HG03139 (cell line): ENCODE data around the gene FAIM2.

Source experiments
- ATAC-seq: cut with Tn5 transposase; IDR thresholded peaks from one replicate; pipeline ENCODE4 v1.9.1; 2021; ENCODE audit not compliant: unreplicated experiment

The FAIM2 gene

GRCh38 chr12:49903700-49904423 lies at the start of gene FAIM2:
Gene FAIM2 (minus strand): TSS chr12:49903900. CDS start chr12:49903792, 108 bp downstream.
- no peak for ATAC-seq

- ATAC-seq = no peak
These were observed 49.5 kb upstream of the FAIM2 start for GRCh38 chr12:49953151-49953550.

GRCh38 chr12:49952391-49953055 lies 48.8 kb upstream of the FAIM2 start:
- no peak for ATAC-seq

- no peak for ATAC-seq
These were observed 47.9 kb upstream of the FAIM2 start for GRCh38 chr12:49951411-49952240.

- ATAC-seq = no peak
These were observed 46.9 kb upstream of the FAIM2 start, which contains the start of gene AQP2 for GRCh38 chr12:49950273-49951251. Gene AQP2 (plus strand): TSS chr12:49950737. CDS start chr12:49950831, 94 bp downstream.

- no peak for ATAC-seq
These were observed 46.2 kb upstream of the FAIM2 start for GRCh38 chr12:49949866-49950265.

GRCh38 chr12:49948866-49949845 lies 45.5 kb upstream of the FAIM2 start:
- no peak for ATAC-seq

- no peak for ATAC-seq
These were observed 44.0 kb upstream of the FAIM2 start for GRCh38 chr12:49947593-49948226.

- no peak for ATAC-seq
These were observed 42.8 kb upstream of the FAIM2 start for GRCh38 chr12:49946497-49946896.

- no peak for ATAC-seq
These were observed 42.4 kb upstream of the FAIM2 start for GRCh38 chr12:49946086-49946485.

- ATAC-seq = no peak
These were observed 41.8 kb upstream of the FAIM2 start for GRCh38 chr12:49945394-49946080.

- ATAC-seq = no peak
These were observed 41.0 kb upstream of the FAIM2 start for GRCh38 chr12:49944718-49945117.

GRCh38 chr12:49944046-49944445 lies 40.3 kb upstream of the FAIM2 start:
- no peak for ATAC-seq

GRCh38 chr12:49943625-49943960 lies 39.9 kb upstream of the FAIM2 start:
- ATAC-seq = no peak

- no peak for ATAC-seq
These were observed 39.4 kb upstream of the FAIM2 start for GRCh38 chr12:49942921-49943624.

- ATAC-seq = no peak
These were observed 38.8 kb upstream of the FAIM2 start for GRCh38 chr12:49942512-49942893.

GRCh38 chr12:49941556-49942511 lies 38.1 kb upstream of the FAIM2 start:
- no peak for ATAC-seq
